K562 (cell line): ENCODE measurements around the gene MYOCD. TPM values are rescaled to one million over a fixed set of nuclear protein-coding genes. Genes with fewer than 3 reads are reported as not detected.

ENCODE experiments used
- ATAC-seq: fragments of 200-7000 bp; cut with Tn5 transposase; 3 replicates; pipeline ENCODE4 v1.9.1; 2020; ENCODE audit warnings: moderate library complexity
- BruUV-seq: library from RNA; stranded (reverse); fragments of 400-500 nt; replicated peaks from 2 replicates; lab custom pipeline; 2021; lab: Mats Ljungman, UMichigan
- CTCF ChIA-PET: fragments of 300-600 bp; formaldehyde crosslinking; extraction: SDS; loops from one replicate; lab custom pipeline; 2021; ENCODE audit warnings: low intra/inter-chr PET ratio; lab: Yijun Ruan, JAX
- POLR2A ChIA-PET: fragments of 300-600, 350-650 bp; sonication (Branson Sonifier 250); formaldehyde crosslinking; extraction: SDS; loops from one replicate; lab custom pipeline; 2021; ENCODE audit warnings: antibody characterized with exemption, inconsistent platforms; lab: Yijun Ruan, JAX
- DNase-seq, 4 experiments: peaks; one replicate each; pipeline versions ENCODE4 v3.0.0 to v3.0.0-alpha.2; 2011 to 2018; ENCODE audit warnings: low spot score in 3 of 4, mixed read lengths in 3 of 4; ENCODE audit errors: extremely low read depth in 1 of 4
- FAIRE-seq: peaks from 2 replicates; lab custom pipeline; 2011; peaks lifted over from hg19 to GRCh38; lab: Jason Lieb, UNC
- H2AFZ ChIP-seq: 2 replicates; pipeline ENCODE4 v1.6.0; 2011; ENCODE audit warnings: low read depth, low read length, control low read depth, inconsistent platforms
- H3K27ac ChIP-seq: fragments of 200-600 bp; 3 replicates; pipeline ENCODE4 v1.8.0; 2011; ENCODE audit warnings: low read depth, mild to moderate bottlenecking, control low read depth, inconsistent platforms, low read length, moderate library complexity, mixed read lengths; ENCODE audit errors: extremely low read depth
- H3K27me3 ChIP-seq, 2 experiments: fragments of 300-600 bp in 1 of 2; 2 replicates in 1 of 2; 3 replicates in 1 of 2; pipeline versions ENCODE4 v1.6.0 to v1.8.0; 2011; ENCODE audit warnings: inconsistent platforms in 2 of 2, low read length in 2 of 2, mild to moderate bottlenecking in 1 of 2, mixed read lengths in 1 of 2, moderate library complexity in 1 of 2; ENCODE audit not compliant: control insufficient read depth in 2 of 2, insufficient read depth in 2 of 2
- H3K36me3 ChIP-seq: fragments of 300-600 bp; 3 replicates; pipeline ENCODE4 v1.8.0; 2011; ENCODE audit warnings: mild to moderate bottlenecking, low read length, inconsistent platforms; ENCODE audit not compliant: control insufficient read depth, insufficient read depth
- H3K4me1 ChIP-seq, 2 experiments: fragments of 200-600 bp in 1 of 2; replicated peaks in 1 of 2; 2 replicates in 1 of 2; 3 replicates in 1 of 2; pipeline versions ENCODE4 v1.5.1 to v1.8.0; 2011; ENCODE audit warnings: inconsistent platforms in 2 of 2, low read length in 2 of 2, mild to moderate bottlenecking in 1 of 2, mixed read lengths in 1 of 2, moderate library complexity in 1 of 2; ENCODE audit not compliant: control insufficient read depth in 2 of 2, insufficient read depth in 2 of 2
- H3K4me2 ChIP-seq: 2 replicates; pipeline ENCODE4 v1.6.1; 2011; ENCODE audit warnings: low read length, control low read depth, inconsistent platforms, mixed read lengths; ENCODE audit not compliant: insufficient read depth
- H3K4me3 ChIP-seq: fragments of 200-600 bp; sonication (generic), shearing (Covaris generic); 2 replicates; pipeline ENCODE4 v1.5.1; 2016; ENCODE audit warnings: control low read depth, inconsistent platforms
- H3K79me2 ChIP-seq: fragments of 200-600 bp; 3 replicates; pipeline ENCODE4 v1.8.0; 2011; ENCODE audit warnings: low read length, inconsistent platforms; ENCODE audit not compliant: control insufficient read depth, insufficient read depth
- H3K9ac ChIP-seq, 2 experiments: 2 replicates each; pipeline versions ENCODE4 v1.6.0 to v1.6.1; 2011; ENCODE audit warnings: low read depth in 2 of 2, low read length in 2 of 2, control low read depth in 1 of 2, inconsistent platforms in 1 of 2, mild to moderate bottlenecking in 1 of 2, mixed read lengths in 1 of 2; ENCODE audit not compliant: insufficient read depth in 1 of 2
- H3K9me1 ChIP-seq: one replicate; pipeline ENCODE4 v1.6.0; 2011; ENCODE audit warnings: inconsistent platforms, mild to moderate bottlenecking, low read length, moderate library complexity; ENCODE audit not compliant: control insufficient read depth, insufficient read depth
- H3K9me3 ChIP-seq: replicated peaks from 2 replicates; pipeline ENCODE4 v1.5.1; 2011; ENCODE audit warnings: low read depth, low read length, inconsistent platforms; ENCODE audit not compliant: control insufficient read depth, insufficient read depth
- H4K20me1 ChIP-seq: replicated peaks from 2 replicates; pipeline ENCODE4 v1.6.1; 2011; ENCODE audit warnings: low read length, inconsistent platforms, mixed read lengths; ENCODE audit not compliant: control insufficient read depth, insufficient read depth
- ATF6 ChIP-seq: sonication (generic); formaldehyde crosslinking; IDR thresholded peaks from 2 replicates; pipeline ENCODE4 v1.4.0; 2020; ENCODE audit warnings: mild to moderate bottlenecking, missing genetic modification reagents
- ETS1 ChIP-seq: conservative IDR thresholded peaks from 2 replicates; pipeline ENCODE4 v1.6.1; 2011; ENCODE audit warnings: low read depth, mild to moderate bottlenecking, low read length; ENCODE audit not compliant: control insufficient read depth
- FOXJ2 ChIP-seq: fragments of 200-800 bp; sonication (Bioruptor generic); IDR thresholded peaks from 2 replicates; pipeline ENCODE4 v1.6.1; 2016; ENCODE audit warnings: missing genetic modification characterization, missing compliant biosample characterization
- MTA2 ChIP-seq: fragments of 450-650 bp; IDR thresholded peaks from 2 replicates; pipeline ENCODE4 v1.6.1; 2016; ENCODE audit warnings: low read depth
- ZMIZ1 ChIP-seq, 2 experiments: fragments of 150-350 bp in 1 of 2; IDR thresholded peaks; 2 replicates each; pipeline ENCODE4 v1.6.1; 2012 to 2016; ENCODE audit warnings: low read depth in 2 of 2, low read length in 2 of 2, mild to moderate bottlenecking in 1 of 2, moderate library complexity in 1 of 2
- ZNF174 ChIP-seq: fragments of 250-450 bp; sonication (Bioruptor Pico); IDR thresholded peaks from 2 replicates; pipeline ENCODE4 v1.4.0; 2020; ENCODE audit warnings: mild to moderate bottlenecking
- ZNF224 ChIP-seq: sonication (generic); formaldehyde crosslinking; IDR thresholded peaks from 2 replicates; pipeline ENCODE4 v1.8.0; 2022; ENCODE audit warnings: mild to moderate bottlenecking, missing genetic modification reagents
- WGBS: fragments of 100-300 bp; shearing (Covaris generic); methylation state at CpG from one replicate; pipeline ENCODE4 v1.1.6; 2016; ENCODE audit warnings: low coverage, mixed read lengths; ENCODE audit not compliant: insufficient coverage; ENCODE audit errors: missing lambda C conversion rate; 5-methylcytosine and 5-hydroxymethylcytosine counted together
- in situ Hi-C: fragments of 300-500 bp; cut with MboI; formaldehyde crosslinking; loops from 4 replicates; pipeline ENCODE4 v1.15.0; 2018; ENCODE audit warnings: inconsistent platforms, mixed read lengths
- intact Hi-C: fragments of 100-400 bp; cut with micrococcal nuclease; formaldehyde crosslinking; loops from 2 replicates; pipeline ENCODE4 v1.14.2; 2022
- polyA plus RNA-seq, 8 experiments: library from polyadenylated mRNA; depleted of rRNA in 4 of 8; stranded (reverse) in 5 of 8; unstranded in 3 of 8; fragments of >200 nt; fragmentation: Nextera tagmentation in 2 of 8; fragmentation: Illumina TruSeq in 1 of 8; extraction: Ambion mirVana in 2 of 8; extraction: Trizol in 1 of 8; gene quantifications; 2 replicates each; pipeline versions ENCODE4 v1.2.1 to v1.2.3, GENCODE V29; 2011 to 2014; ENCODE audit warnings: inconsistent platforms in 1 of 8, missing spikeins in 1 of 8
- total RNA-seq, 7 experiments: library from RNA; depleted of rRNA in 6 of 7; stranded (reverse); fragments of >200 nt in 6 of 7; fragmentation: Illumina TruSeq in 2 of 7; extraction: Trizol in 2 of 7; gene quantifications; 2 replicates each; pipeline versions ENCODE4 v1.2.1 to v1.2.3, GENCODE V29; 2011 to 2021; ENCODE audit warnings: low replicate concordance in 1 of 7

Gene MYOCD
- total and polyA plus RNA-seq, 9 of the 15 experiments (the other 6 are each of a cell fraction or from before 2014, with no cell fraction given), result not detected

- TF ChIP-seq ATF6 (CRISPR knock-in tag) (no peak), FOXJ2 (no peak), ETS1 (no peak), ZNF174 (CRISPR knock-in tag) (no peak)
Observed at GRCh38 chr17:12808723-12809122, 143.0 kb downstream of the MYOCD start (continued).

- no peak overlapping the region for H3K4me3 ChIP-seq
- WGBS, result 0% methylated on average over 3 of the region's 5 CpGs
- H3K36me3 ChIP-seq, result no peaks in the 10 kb centered on the region
- H3K4me2 ChIP-seq, result no peak overlapping the region
- H3K4me1 ChIP-seq, result no peaks in the 10 kb centered on the region; a peak in 1 of 5 replicates
- no peak overlapping the region for H3K27ac ChIP-seq
- DNase-seq (no peak), ATAC-seq (no peak), FAIRE-seq (no peak)
- TF ChIP-seq ZMIZ1 (IDR thresholded peaks at IDR 0.05; ENCODE audit: low read depth in 2 of 2, low read length in 2 of 2) (no peak), FOXJ2 (no peak), ZNF224 (no peak), MTA2 (no peak)
- H3K9me3 ChIP-seq, result no peaks in the 10 kb centered on the region
- in situ Hi-C loops (no loop called here), intact Hi-C loops (no loop called here)
- no peak overlapping the region for H2AFZ ChIP-seq
- H4K20me1 ChIP-seq, result no peaks in the 10 kb centered on the region
- POLR2A ChIA-PET, result no interaction called here
- no peaks in the 10 kb centered on the region for H3K9me1 ChIP-seq
- no peaks in the 10 kb centered on the region for H3K27me3 ChIP-seq
- H3K9ac ChIP-seq, result no peak overlapping the region
- BruUV-seq, result no TSS peak
- CTCF ChIA-PET, result no interaction called here
- H3K79me2 ChIP-seq, result no peaks in the 10 kb centered on the region
Observed at GRCh38 chr17:12812877-12813276, 147.2 kb downstream of the MYOCD start.
